Measurements from ENCODE around the gene SORCS2. TPM values are rescaled to one million over a fixed set of nuclear protein-coding genes. Genes with fewer than 3 reads are reported as not detected.

Gene SORCS2
- total RNA-seq, 4 donors from 2014 or later, result 0.48 to 1.8 (median 0.68) TPM; not detected in 1

DNA sequence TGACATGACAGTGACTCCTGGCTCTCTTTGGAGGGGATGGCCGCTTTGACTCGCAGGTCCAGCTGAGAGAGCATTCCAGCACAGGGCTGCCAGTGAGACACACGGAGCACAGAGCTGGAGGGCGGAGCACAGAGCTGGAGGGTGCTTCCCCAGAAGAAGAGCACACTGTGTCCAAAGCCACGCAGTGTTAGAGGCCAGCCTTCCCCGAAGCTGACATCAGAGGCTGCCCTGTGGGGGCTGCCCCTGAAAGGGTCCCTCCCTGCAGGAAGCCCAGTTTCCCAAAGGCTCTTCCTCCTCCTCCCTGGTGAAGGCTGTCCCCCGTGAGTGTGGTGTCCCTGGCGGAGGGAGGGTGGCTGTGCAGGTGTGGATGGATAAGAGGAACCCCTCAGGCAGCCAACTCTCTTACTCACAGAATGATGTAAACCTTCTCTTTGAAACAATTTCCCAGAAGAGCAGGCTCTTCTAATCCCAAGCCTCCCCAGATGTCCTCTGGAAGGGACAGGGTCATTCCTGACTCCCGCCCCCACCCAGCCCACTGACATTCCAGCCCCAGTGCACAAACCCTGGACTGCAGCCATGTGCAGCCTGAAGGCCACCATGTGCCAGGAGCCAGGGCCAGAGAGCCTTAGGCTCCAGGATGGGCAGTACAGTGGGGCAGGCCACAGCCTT, 189.0 kb downstream of the SORCS2 start:
- no peak for DNase-seq
- Histone ChIP-seq H3K27ac (no peak overlapping the region), H3K4me1 (no peaks in the 10 kb centered on the region), H3K4me3 (no peak overlapping the region), H3K9me3 (no peaks in the 10 kb centered on the region), H3K36me3 (no peaks in the 10 kb centered on the region), H3K27me3 (peaks cover 4% of the 10 kb centered on the region)
- TF ChIP-seq, protein P1, sequence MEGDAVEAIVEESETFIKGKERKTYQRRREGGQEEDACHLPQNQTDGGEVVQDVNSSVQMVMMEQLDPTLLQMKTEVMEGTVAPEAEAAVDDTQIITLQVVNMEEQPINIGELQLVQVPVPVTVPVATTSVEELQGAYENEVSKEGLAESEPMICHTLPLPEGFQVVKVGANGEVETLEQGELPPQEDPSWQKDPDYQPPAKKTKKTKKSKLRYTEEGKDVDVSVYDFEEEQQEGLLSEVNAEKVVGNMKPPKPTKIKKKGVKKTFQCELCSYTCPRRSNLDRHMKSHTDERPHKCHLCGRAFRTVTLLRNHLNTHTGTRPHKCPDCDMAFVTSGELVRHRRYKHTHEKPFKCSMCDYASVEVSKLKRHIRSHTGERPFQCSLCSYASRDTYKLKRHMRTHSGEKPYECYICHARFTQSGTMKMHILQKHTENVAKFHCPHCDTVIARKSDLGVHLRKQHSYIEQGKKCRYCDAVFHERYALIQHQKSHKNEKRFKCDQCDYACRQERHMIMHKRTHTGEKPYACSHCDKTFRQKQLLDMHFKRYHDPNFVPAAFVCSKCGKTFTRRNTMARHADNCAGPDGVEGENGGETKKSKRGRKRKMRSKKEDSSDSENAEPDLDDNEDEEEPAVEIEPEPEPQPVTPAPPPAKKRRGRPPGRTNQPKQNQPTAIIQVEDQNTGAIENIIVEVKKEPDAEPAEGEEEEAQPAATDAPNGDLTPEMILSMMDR (IDR thresholded peaks at IDR 0.05), result no peak
- TF ChIP-seq POLR2AphosphoS5 (IDR thresholded peaks at IDR 0.05) (no peak), POLR2A (IDR thresholded peaks at IDR 0.05) (no peak), EP300 (IDR thresholded peaks at IDR 0.05; ENCODE audit: low read depth) (no peak)
- in situ Hi-C loops (cut with MboI; ENCODE audit: low pct_ligation_motif_present in 1 of 4, low pct_unique_long_range_greater_than_20kb in 1 of 4, low sequenced_read_pairs in 3 of 4), result no loop called here
- intact Hi-C loops (cut with DNase I; ENCODE audit: low total_unique reads), result no loop called here
- 43 to 71% methylated on average over 4 to 9 of the region's 9 CpGs for WGBS, 2 donors (ENCODE audit: low coverage in 1 of 2)

GRCh38 chr4:7381890-7382633, 189.7 kb downstream of the SORCS2 start:
- WGBS, 2 donors (ENCODE audit: low coverage in 1 of 2), result 59 to 82% methylated on average over 4 to 9 of the region's 9 CpGs
- Histone ChIP-seq H3K4me3 (no peak overlapping the region), H3K27me3 (peaks cover 4% of the 10 kb centered on the region), H3K27ac (no peak overlapping the region), H3K36me3 (no peaks in the 10 kb centered on the region), H3K9me3 (no peaks in the 10 kb centered on the region), H3K4me1 (no peaks in the 10 kb centered on the region)
- TF ChIP-seq POLR2AphosphoS5 (IDR thresholded peaks at IDR 0.05) (no peak), POLR2A (IDR thresholded peaks at IDR 0.05) (no peak), EP300 (IDR thresholded peaks at IDR 0.05; ENCODE audit: low read depth) (no peak)
- TF ChIP-seq, protein P1 (IDR thresholded peaks at IDR 0.05), result no peak
- intact Hi-C loops (cut with DNase I; ENCODE audit: low total_unique reads) (no loop called here), in situ Hi-C loops (cut with MboI; ENCODE audit: low pct_ligation_motif_present in 1 of 4, low pct_unique_long_range_greater_than_20kb in 1 of 4, low sequenced_read_pairs in 3 of 4) (no loop called here)
- DNase-seq, result no peak

GRCh38 chr4:7382634-7383014, 190.3 kb downstream of the SORCS2 start:
- DNase-seq, result no peak
- Histone ChIP-seq H3K27ac (no peak overlapping the region), H3K36me3 (no peaks in the 10 kb centered on the region), H3K4me3 (no peak overlapping the region), H3K9me3 (no peaks in the 10 kb centered on the region), H3K4me1 (no peaks in the 10 kb centered on the region), H3K27me3 (peaks cover 4% of the 10 kb centered on the region)
- no peak for TF ChIP-seq POLR2A (IDR thresholded peaks at IDR 0.05)
- TF ChIP-seq, protein P1 (IDR thresholded peaks at IDR 0.05), result no peak
- TF ChIP-seq POLR2AphosphoS5 (IDR thresholded peaks at IDR 0.05), result no peak
- TF ChIP-seq EP300 (IDR thresholded peaks at IDR 0.05; ENCODE audit: low read depth), result no peak
- WGBS, 2 donors (ENCODE audit: low coverage in 1 of 2), result 69 to 79% methylated on average over 5 to 7 of the region's 8 CpGs
- intact Hi-C loops (cut with DNase I; ENCODE audit: low total_unique reads), result no loop called here
- in situ Hi-C loops (cut with MboI; ENCODE audit: low pct_ligation_motif_present in 1 of 4, low pct_unique_long_range_greater_than_20kb in 1 of 4, low sequenced_read_pairs in 3 of 4), result no loop called here

DNA sequence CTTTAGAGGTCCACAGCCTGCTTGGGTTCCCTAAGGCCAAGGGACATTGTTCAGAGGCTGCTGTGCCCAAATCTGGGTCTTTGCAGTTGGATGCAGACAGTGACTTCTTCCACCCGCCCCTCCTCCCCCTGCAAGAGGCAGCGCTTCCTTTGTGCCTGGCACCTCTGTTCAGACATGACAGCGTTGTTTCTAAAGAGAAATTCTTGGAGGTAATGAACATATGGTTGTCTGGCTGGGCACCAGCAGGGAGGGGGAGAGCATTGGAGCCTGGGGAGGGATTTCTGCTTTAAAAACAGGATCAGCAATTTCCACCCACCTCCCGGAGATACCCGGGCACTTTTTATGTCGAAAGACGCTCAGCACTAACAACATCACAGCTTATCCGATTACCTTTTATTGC, 190.9 kb downstream of the SORCS2 start:
- DNase-seq, result no peak
- H3K9me3 ChIP-seq, result no peaks in the 10 kb centered on the region
- H3K4me1 ChIP-seq, result no peaks in the 10 kb centered on the region
- H3K27ac ChIP-seq, result no peak overlapping the region
- WGBS, 2 donors (ENCODE audit: low coverage in 1 of 2), result 71 to 83% methylated on average over 4 to 8 of the region's 8 CpGs
- no peaks in the 10 kb centered on the region for H3K36me3 ChIP-seq
- in situ Hi-C loops (cut with MboI; ENCODE audit: low pct_ligation_motif_present in 1 of 4, low pct_unique_long_range_greater_than_20kb in 1 of 4, low sequenced_read_pairs in 3 of 4), result no loop called here
- H3K4me3 ChIP-seq, result no peak overlapping the region
- TF ChIP-seq, protein P1 (IDR thresholded peaks at IDR 0.05), result no peak
- TF ChIP-seq POLR2AphosphoS5 (IDR thresholded peaks at IDR 0.05), result no peak
- no peak for TF ChIP-seq EP300 (IDR thresholded peaks at IDR 0.05; ENCODE audit: low read depth)
- no peak for TF ChIP-seq POLR2A (IDR thresholded peaks at IDR 0.05)
- peaks cover 4% of the 10 kb centered on the region for H3K27me3 ChIP-seq
- intact Hi-C loops (cut with DNase I; ENCODE audit: low total_unique reads), result no loop called here
